HG03095 (cell line): Measurements from ENCODE around the gene SMTN.
"Not testable (repeated sequence)": the region's sequence is repeated elsewhere in the genome, so short reads cannot be mapped to it uniquely, and the experiment has no call there.

Source experiments
- ATAC-seq: cut with Tn5 transposase; IDR thresholded peaks from one replicate; pipeline ENCODE4 v1.9.1; 2021; ENCODE audit warnings: moderate library complexity; ENCODE audit not compliant: unreplicated experiment

The SMTN gene

GRCh38 chr22:31103111-31103510 is 22.0 kb downstream of the SMTN start:
- ATAC-seq, result no peak

DNA sequence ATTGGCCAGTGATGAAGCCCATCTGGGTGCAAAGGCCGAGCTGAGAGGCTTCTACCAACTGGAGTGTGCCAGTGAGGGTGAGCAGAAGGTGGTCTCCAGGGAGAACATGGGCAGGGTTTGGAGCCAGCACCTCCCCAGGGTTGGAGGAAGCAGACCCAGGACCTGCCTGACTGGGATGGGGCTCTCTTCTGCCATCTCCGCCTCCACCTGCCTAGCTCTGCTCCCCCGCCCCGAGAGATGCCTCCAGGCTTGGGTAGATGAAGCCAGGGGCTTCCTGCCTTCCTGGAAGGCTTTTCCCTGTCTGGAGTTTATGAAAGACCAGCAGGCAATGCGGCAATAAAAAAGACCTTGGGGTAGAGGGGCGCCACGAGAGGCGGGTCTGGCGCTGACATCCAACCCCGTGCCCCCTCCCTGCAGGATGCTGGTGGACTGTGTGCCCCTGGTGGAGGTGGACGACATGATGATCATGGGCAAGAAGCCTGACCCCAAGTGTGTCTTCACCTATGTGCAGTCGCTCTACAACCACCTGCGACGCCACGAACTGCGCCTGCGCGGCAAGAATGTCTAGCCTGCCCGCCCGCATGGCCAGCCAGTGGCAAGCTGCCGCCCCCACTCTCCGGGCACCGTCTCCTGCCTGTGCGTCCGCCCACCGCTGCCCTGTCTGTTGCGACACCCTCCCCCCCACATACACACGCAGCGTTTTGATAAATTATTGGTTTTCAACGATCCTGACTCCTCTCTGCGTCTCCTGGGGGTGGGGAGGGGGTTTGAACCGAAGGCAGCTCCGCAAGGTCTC is 23.0 kb downstream of the SMTN start:
- no peak for ATAC-seq

GRCh38 chr22:31104869-31105268 is 23.8 kb downstream of the SMTN start:
- no peak for ATAC-seq

DNA sequence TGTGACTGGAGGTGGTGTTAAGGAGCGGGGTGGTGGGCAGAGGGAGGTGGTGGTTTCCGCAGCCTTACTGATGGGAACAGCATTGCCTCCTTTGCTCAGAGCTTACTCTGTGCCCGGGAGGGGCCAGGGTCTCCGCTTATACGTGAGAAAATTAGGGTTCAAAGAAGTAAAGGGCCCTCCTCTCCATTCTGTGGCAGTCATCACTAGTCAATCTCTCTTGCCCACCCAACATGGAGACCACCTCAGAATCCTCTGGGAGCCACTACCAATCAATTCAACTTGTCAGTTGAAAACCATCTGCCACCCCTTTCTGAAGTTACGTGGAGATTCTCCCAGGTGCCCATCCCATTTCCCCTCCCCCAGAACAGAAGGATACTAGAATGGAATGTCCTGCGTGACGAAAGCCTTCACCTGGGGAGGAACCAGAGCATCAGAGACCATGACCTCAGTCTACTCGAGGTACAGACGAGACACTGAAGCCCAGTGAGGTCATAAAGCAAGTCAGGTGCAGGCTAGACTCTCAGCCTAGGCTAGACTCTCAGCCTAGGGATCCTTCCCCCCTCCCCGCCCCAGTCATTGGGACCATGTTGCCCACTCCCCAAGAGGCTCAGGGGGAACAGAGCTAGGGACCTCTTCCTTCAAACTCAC is 24.3 kb downstream of the SMTN start:
- ATAC-seq, result no peak

- ATAC-seq, result no peak
Measured at GRCh38 chr22:31106001-31106571, 25.0 kb downstream of the SMTN start.

DNA sequence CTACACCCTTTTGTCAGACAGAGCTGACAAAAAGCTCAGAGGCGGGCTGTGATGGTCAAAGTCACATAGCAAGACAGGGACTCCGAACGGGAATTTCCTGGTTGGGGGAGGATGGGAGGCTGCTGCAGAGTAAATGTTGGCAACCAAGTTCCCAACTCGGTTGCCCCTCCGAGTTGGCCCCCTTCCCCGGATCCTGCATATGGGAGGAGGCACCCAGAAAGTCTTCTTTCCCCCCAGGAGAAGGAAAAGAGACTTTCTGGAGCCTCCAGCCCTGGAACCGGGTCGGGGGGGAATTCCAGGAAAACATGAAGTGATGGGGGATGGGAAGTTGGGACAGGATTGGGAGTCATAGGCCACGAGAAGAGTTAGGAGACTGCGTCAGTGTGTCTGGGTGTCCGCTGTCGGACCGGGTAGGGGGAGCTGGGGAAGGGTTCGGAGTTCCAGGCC is 25.6 kb downstream of the SMTN start:
- ATAC-seq, result no peak

GRCh38 chr22:31107178-31107893 is 26.2 kb downstream of the SMTN start, which contains the start of gene SELENOM:
TSS of gene SELENOM (minus strand) at chr22:31107568. CDS start at chr22:31107505, 63 bp downstream.
- peak; percentile 83 for ATAC-seq

- peak; percentile 14 for ATAC-seq
Measured at GRCh38 chr22:31107894-31108218, 26.7 kb downstream of the SMTN start.

- not testable (repeated sequence) for ATAC-seq
Measured at GRCh38 chr22:31112547-31113091, 31.5 kb downstream of the SMTN start.

- ATAC-seq, result no peak
Measured at GRCh38 chr22:31118046-31118820, 37.1 kb downstream of the SMTN start.

GRCh38 chr22:31119026-31119717 is 38.1 kb downstream of the SMTN start:
- ATAC-seq, result no peak

DNA sequence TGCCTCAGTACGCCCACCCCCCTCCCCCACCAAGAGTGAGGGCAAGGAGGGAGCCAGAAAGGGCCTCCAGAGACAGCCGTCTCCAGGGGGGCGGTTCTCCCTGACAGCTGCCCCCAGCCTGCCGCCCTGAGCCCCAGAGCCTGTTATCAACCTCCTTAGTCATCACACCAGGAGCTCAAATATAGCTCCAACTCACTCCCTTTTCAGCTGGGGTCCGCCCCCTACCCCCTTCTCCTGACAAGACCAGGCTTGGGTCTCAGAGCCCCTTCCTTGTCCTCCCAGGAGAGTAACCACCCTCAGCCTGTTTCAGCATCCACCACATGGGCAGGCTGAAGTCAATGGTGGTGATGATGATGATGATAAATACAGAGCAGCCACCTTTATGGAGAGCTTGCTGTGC is 39.1 kb downstream of the SMTN start:
- no peak for ATAC-seq

DNA sequence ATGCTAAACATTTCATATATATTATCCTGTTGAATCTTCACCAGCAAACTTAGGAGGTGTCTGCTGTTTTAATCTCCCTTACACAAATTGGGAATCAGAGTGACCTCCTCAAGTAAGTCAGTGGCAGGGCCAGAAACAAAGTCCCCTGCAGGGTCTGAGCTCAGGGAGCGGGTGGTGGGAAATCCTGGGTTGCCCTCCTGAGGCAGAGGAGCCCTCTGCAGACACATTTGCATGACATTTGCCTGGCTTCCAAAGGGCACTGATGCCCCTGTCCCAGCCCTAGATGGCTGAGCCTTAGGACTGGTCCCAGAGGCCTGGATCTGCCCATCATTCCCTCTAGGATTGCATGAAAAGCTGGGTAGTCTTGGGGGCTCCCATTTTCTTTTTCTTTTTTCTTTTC is 39.5 kb downstream of the SMTN start:
- ATAC-seq, result no peak

DNA sequence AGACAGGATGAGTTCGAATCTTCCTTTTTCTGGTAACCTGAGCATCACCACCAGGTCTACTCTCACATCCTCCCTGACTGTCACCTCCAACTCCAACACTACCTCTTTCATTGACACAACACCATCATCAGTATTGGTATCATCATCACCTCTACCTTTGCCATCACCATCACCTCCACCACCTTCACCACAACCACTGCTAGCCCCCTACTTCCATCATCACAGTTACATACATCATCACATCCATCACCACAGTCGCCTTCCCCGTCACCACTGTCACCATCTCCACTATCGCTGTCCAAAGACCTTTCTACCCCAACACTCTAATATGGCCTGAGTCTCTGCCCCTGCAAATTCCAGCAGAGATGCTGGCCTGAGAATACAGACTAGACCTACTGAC is 40.3 kb downstream of the SMTN start:
- ATAC-seq, result no peak

DNA sequence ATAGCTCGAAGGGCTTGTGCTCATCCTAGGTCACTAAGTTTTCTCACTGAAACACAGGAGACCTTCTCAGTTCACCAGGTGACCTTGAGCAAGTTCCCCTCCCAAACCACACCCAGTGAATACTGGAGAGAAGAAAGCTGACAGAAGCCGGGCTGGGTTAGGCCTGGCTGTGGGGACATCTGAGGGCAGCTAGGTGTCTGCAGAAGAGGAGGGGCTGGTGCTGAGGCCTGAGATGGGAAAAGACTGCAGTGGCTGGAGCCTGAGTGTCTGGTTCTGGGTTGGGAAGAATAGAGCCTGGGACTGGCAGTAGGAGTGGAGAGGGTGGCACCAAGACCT is 41.0 kb downstream of the SMTN start:
- ATAC-seq, result no peak

GRCh38 chr22:31122532-31123291 is 41.6 kb downstream of the SMTN start, which contains the start of gene INPP5J:
TSS of gene INPP5J (plus strand) at chr22:31122966. CDS start at chr22:31123015, 49 bp downstream.
- no peak for ATAC-seq

DNA sequence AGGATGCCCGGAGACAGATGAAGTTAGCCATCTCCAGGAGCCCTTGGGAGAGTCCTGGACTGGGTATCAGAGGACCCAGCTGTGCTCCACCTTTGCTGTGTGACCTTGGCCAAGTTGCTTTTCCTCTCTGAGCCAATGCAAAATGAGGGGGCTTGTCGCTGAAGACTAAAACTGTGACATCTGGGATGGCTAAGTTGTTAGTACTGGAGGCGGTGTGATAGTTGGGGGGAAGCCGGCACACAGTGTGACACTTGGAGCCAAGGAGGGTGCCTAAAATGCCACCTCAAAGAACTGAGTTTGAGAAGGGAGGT is 42.1 kb downstream of the SMTN start:
- ATAC-seq, result no peak

DNA sequence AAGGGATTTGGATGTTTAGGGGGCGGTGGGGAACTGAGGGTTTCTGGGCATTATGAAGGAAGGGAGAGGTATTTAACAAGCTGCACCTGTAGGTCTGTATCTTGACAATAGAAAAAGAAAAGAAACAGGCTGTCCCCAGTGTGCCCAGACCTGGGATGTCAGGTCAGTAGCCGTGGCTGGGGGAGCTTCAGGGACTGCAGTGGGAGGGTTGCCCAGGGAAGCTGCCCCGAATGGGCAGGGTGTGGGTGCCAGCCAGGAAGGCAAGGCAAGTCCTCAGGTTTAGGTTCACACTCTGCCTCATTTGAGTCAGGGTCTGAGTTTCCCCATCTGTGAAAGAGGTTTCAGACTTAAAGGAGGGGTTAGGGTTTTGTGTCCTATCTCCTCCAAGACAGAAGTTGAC is 43.2 kb downstream of the SMTN start:
- ATAC-seq, result no peak

DNA sequence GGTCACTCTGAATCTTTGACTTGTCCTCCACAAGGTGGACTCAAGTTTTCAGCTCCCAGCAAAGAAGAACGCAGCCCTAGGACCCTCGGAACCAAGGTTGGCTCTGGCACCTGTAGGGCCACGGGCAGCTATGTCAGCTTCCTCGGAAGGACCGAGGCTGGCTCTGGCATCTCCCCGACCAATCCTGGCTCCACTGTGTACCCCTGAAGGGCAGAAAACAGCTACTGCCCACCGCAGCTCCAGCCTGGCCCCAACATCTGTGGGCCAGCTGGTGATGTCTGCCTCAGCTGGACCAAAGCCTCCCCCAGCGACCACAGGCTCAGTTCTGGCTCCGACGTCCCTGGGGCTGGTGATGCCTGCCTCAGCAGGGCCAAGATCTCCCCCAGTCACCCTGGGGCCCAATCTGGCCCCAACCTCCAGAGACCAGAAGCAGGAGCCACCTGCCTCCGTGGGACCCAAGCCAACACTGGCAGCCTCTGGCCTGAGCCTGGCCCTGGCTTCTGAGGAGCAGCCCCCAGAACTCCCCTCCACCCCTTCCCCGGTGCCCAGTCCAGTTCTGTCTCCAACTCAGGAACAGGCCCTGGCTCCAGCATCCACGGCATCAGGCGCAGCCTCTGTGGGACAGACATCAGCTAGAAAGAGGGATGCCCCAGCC is 43.8 kb downstream of the SMTN start:
- ATAC-seq, result no peak
